Effector CD4-positive, alpha-beta T cell (primary cell): ENCODE data around the gene TMC6.
"Not testable (repeated sequence)": the region's sequence is repeated elsewhere in the genome, so short reads cannot be mapped to it uniquely, and the experiment has no call there.

Experiments used
- DNase-seq: peaks from one replicate; pipeline ENCODE4 v3.0.0-alpha.2; 2020
- total RNA-seq: gene quantifications from one replicate; lab custom pipeline; 2026; lab: John Stamatoyannopoulos, UW

Gene TMC6, protein sequence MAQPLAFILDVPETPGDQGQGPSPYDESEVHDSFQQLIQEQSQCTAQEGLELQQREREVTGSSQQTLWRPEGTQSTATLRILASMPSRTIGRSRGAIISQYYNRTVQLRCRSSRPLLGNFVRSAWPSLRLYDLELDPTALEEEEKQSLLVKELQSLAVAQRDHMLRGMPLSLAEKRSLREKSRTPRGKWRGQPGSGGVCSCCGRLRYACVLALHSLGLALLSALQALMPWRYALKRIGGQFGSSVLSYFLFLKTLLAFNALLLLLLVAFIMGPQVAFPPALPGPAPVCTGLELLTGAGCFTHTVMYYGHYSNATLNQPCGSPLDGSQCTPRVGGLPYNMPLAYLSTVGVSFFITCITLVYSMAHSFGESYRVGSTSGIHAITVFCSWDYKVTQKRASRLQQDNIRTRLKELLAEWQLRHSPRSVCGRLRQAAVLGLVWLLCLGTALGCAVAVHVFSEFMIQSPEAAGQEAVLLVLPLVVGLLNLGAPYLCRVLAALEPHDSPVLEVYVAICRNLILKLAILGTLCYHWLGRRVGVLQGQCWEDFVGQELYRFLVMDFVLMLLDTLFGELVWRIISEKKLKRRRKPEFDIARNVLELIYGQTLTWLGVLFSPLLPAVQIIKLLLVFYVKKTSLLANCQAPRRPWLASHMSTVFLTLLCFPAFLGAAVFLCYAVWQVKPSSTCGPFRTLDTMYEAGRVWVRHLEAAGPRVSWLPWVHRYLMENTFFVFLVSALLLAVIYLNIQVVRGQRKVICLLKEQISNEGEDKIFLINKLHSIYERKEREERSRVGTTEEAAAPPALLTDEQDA
- 630 reads per million, percentile 98 among the genes with 10 or more reads in this experiment for total RNA-seq

DNA sequence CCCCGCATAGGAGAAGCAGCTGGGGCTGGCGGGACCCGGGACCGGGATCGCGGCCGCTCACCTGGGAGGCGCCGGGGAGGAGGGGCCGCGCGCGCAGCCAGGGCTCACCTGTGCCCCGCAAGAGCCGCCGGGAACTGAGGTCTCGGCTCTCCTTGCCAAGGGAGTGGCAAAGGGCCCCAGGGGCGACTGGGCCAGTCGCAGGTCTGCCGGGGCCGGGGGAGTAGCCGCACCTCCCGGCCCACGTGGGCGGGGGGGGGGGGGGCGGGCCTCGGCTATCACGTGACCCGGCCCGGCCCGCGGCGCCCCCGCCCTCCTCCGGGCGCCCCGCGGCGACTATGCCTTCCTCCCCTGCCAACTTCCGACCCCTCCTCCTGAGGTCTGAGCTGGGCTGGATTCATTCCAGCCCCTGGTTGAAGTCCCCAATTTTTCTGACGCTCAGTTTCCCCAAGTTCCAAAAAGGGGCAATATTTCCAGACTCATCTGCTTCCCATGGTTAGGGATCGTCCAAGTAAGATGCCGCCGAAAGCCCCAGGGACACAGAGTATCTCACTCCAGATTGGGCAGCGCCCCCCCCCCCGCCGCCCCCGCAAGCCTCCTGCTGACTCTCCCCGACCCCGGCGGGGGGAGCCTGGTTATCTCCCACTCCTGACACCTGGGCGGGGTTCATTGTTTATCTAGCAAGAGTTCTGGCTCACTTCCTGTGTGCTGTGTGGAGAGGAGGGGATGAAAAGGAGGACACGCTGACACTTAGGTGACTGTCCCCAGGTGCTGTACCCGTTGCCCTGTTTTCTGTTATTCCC lies at the start of gene TMC6:
Gene TMC6, minus strand, starts transcription at position 205 of the 800 bp plus-strand sequence. CDS start 1,923 bp downstream, outside the sequence.
- DNase-seq = peak; percentile 73

DNA sequence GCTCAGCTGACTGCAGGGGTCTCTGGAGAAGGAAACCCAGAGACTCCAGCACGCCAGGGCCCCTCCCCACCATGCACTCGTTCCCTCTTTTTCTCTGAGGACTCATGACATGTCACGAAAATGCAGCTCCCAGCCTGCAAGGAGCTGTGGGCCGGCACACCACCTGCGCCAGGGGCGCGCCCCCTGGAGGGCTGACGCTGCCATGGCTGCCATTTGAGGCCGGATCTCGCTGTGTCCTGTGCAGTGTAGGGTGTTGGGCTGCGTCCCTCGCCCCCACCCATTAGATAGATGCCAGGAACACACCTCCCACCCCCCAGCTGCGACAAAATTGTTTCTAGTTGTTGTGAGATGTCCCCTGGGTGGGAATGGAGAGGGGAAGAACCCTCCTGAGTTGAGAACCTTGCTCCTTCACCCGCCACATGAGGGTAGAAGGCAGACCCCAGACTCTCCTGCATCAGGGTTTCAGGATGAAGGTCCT lies 48.0 kb upstream of the TMC6 start:
- peak; percentile 67 for DNase-seq

DNA sequence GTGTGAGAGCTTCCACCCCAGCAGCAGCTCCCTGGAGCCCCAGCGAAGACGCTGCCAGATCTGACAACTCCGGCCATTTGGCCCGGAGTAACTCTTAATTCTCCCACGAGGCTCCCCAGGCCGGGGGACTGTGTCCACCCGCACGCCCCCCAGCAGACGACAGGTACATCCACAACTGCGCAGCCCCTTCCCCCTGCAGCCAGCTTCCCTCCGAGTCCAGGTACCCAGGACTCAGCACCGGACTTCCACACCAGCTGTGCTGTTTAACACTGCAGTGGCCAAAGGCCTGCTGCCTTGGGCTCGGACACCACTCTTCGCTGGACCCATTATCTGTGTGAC lies 47.1 kb upstream of the TMC6 start:
- no peak for DNase-seq

DNA sequence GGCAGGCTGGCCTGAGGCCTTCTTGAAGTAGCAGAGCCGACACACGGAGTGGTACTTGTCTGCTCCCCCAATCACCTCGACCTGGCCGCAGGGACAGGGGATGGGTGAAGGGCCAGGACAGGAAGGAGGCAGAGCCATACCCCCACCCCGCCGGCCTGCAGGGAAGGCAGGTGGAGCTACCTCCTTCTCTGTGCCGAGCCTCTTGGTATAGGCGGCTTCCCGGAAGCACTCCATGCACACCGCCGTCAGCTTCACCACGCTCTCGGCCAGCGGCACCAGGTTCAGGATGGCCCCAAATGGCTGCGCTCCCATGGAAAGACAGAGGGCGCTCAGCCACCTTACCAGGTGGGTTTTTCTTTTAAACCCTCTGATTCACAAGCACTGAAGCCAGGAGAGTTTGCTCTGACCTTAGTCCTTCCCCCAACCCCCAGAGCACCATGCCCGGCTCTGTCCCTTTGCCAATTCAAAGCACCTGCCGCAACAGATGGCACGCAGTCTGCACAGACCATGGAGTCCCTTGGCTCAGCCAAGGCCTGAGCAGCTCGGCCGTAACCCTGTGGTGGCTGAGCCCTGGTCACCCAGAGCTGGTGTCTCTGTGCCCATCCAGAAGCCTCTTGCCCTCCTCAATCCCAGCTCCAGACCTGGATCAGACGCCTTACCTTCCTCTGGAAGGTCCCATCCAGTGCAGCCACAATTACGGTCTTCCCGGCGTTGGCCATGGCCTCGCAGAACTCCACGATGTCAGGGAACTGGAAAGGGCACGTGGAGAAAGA lies 46.5 kb upstream of the TMC6 start:
- DNase-seq = no peak

DNA sequence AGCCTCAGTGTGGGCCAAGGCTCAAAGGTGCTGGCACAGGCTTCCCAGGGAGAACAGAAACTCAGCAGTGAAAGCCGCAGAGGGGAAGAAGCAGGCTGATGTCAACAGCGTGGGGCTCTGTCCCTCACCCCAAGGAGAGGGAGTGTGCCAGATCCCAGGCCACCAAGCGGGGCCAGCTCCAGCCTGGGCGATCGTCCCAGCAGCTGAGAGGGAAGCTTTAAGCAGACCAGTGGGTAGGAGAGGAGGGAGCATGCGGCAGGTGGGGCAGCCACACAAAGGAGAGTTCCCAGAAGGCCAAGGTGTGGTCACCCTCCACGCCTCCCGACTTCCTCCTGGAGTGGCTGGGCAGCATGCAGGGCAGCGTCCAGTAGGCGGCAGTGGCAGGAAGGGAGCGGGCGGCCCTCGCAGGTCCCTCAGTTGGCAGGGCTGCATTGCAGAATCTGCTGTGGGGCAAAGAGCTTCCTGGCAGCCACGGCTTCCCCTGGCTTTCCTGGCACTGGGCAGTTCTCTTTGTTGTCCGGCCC lies 45.9 kb upstream of the TMC6 start:
- no peak for DNase-seq

DNA sequence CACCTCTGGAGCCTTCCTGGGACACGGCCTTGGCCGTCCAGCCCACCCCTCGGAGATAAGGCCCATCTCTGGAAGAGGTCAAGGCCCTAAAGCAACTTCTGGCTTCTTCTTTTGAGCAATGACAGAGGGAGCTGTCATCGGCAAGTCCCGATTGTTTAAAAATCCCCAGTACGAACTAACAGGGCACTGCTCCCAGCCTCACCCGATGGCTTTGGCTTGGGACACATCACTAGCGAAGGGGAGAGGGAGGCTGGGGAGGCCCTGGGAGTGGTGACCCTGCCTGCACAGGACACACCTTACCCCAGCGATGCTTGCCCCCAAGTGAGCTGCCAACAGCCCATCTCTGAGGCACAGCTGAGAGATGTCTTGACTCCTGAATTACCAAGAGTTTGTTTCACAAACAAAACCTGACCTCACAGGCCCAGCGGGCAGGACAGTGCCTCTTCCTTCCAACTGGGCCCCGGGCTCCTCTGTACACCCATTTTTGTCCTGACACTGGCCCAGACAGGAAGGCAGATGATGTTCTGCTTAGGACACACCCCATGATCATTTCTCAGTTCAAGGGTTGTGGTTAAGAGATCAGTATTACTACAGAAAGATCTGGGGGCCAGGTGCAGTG lies 44.7 kb upstream of the TMC6 start:
- no peak for DNase-seq

DNA sequence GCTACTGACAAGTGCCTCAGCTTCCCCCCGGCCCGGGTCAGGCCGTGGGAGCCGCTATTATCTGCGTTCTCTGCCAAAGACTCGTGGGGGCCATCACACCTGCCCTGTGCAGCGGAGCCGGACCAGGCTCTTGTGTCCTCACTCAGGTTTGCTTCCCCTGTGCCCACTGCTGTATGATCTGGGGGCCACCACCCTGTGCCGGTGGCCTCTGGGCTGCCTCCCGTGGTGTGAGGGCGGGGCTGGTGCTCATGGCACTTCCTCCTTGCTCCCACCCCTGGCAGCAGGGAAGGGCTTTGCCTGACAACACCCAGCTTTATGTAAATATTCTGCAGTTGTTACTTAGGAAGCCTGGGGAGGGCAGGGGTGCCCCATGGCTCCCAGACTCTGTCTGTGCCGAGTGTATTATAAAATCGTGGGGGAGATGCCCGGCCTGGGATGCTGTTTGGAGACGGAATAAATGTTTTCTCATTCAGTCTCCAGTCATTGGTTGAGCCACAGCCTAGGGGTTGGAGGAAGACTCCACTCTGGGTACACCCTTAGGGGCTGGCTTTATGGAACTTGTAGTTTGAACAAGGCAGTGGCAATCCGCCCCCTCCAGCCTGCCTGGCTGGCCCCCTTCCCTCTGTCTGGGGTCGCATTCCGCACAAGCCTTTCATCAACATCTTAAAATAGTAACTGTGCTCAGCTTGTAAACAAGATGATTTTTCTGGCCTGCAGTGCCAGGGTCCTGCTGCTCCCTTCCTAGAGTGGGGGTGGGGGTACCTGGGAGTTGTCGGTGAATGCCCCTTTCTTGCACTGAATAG lies 43.9 kb upstream of the TMC6 start:
- DNase-seq = no peak

DNA sequence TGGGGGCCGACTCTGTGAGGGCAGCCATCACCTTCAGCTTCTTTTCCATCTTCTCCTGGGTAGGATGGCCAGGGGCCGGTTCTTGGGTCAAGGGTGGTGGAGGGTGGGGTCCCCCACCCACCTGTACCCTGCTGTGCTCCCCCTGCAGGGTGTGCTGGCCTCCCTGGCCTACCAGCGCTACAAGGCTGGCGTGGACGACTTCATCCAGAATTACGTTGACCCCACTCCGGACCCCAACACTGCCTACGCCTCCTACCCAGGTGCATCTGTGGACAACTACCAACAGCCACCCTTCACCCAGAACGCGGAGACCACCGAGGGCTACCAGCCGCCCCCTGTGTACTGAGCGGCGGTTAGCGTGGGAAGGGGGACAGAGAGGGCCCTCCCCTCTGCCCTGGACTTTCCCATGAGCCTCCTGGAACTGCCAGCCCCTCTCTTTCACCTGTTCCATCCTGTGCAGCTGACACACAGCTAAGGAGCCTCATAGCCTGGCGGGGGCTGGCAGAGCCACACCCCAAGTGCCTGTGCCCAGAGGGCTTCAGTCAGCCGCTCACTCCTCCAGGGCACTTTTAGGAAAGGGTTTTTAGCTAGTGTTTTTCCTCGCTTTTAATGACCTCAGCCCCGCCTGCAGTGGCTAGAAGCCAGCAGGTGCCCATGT lies 43.2 kb upstream of the TMC6 start:
- DNase-seq = not testable (repeated sequence)

DNA sequence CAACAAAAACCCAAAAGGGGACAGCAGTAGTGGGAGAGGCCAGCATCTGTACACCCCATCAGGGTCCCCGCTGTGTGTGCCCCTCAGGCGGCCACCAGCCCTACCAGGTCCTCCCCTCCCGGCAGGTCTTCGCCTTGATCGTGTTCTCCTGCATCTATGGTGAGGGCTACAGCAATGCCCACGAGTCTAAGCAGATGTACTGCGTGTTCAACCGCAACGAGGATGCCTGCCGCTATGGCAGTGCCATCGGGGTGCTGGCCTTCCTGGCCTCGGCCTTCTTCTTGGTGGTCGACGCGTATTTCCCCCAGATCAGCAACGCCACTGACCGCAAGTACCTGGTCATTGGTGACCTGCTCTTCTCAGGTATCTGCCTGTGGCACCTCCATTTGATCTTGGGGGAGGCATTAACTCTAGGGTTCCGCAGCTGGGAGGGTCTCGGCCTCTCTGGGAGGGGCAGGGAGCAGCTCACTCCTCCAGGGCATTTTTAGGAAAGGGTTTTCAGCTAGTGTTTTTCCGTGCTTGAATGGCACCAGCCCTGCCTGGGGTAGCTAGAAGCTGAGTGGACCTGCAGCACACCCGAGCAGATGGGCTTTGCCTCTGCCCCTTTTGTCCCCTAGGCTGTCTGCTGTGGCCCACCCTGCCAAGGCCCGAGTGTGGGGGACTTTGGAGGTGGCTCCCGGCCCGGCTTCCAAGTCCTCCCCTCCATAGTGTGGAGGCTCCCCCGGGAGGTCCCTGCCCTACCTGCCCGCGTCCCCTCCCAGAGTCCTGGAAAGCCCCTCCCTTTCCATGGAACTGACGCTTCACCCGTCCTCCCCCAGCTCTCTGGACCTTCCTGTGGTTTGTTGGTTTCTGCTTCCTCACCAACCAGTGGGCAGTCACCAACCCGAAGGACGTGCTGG lies 42.4 kb upstream of the TMC6 start:
- DNase-seq = no peak

DNA sequence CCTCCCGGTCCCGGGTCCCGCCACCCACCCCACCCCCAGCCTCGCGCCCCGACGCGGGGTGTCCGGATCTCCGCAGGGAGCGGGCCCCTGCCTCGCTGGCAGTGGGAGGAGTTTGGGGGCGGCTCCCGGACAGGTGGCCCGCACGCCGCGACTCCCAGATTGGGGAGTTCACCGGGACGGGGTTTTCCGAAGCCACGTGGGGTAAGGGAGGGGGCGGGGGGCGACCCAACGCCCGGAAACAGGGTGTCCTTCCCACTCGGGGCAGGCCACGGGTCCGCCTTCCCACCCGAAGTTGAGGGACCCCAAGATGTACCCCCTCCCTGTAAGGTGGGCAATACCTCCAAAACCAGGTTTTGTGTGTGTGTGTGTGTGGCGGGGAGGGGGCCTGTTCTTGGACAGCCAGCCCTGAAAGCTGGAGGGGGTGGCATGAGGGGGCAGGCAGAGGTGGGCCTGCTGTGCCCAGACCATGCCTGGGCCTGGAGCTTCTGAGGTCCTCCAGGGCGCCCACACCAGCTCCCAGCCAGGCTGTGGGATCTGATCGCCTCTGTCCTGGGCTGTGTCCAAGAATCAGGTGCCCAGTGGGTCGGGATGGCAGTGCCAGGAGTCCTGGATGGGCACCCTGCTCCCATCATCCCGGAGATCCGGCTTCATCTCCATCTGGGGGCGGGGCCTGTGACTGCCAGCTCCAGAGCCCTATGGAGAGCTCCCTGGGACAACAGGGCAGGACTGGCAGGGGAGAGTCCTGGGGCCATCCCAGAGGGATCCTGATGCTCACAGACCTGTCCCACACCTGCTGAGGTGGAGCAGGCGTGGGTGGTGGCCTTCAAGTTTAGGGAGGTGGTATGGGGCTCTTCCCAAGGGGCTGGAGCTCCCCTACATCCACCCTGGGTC lies 40.6 kb upstream of the TMC6 start:
- DNase-seq = peak; percentile 57

DNA sequence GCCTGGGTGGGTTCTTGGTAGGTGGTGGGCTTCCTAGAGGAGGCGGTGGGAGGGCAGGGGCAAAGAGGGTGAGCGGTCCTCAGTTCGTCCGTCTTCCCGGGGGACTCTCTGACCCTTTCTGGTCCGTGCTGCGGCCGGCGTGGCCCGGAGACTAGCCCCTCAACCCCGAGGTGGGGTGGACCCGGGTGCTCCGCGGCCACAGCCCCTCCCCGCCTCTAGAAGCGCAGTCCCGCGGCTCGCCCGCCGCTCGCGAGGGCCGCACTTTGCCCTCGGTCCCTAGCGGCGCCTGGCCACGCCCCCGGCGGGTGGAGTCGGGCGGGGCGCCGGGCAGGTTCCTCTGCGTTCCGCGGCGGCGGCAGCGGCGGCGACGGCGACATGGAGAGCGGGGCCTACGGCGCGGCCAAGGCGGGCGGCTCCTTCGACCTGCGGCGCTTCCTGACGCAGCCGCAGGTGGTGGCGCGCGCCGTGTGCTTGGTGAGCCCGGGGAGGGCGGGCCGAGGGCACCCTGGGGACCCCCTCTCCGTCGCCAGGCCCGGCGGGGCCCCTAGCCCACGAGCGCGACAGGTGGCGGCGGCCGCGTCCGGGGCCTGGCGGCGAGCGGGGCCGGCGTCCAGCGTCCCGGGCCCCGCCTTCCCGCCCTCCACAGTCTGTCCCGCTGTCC lies 39.8 kb upstream of the TMC6 start, which contains the start of gene SYNGR2:
Gene SYNGR2, plus strand, starts transcription at position 340 of the 661 bp plus-strand sequence. Its CDS starts 36 bp downstream, at position 376.
- DNase-seq = peak; percentile 81

DNA sequence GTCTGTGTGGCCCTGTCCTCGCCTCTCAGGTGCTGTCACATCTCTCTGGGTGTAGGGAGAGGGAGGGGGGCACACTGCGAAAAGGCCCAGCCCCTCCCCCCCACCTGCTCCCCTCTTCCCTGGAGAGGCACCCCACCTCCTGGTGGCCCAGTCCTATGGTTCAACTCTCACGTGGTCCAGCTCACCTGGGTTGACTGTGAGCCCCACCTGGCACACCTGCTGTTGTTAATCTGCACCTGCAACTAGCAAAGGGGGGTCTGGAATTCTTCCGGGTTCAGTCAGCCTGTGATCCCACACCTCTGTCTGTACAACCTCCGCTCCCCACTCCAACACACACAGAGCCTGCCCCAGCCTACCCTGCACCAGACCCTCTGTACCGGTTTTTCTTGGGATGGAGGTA lies 37.9 kb upstream of the TMC6 start:
- DNase-seq = no peak

DNA sequence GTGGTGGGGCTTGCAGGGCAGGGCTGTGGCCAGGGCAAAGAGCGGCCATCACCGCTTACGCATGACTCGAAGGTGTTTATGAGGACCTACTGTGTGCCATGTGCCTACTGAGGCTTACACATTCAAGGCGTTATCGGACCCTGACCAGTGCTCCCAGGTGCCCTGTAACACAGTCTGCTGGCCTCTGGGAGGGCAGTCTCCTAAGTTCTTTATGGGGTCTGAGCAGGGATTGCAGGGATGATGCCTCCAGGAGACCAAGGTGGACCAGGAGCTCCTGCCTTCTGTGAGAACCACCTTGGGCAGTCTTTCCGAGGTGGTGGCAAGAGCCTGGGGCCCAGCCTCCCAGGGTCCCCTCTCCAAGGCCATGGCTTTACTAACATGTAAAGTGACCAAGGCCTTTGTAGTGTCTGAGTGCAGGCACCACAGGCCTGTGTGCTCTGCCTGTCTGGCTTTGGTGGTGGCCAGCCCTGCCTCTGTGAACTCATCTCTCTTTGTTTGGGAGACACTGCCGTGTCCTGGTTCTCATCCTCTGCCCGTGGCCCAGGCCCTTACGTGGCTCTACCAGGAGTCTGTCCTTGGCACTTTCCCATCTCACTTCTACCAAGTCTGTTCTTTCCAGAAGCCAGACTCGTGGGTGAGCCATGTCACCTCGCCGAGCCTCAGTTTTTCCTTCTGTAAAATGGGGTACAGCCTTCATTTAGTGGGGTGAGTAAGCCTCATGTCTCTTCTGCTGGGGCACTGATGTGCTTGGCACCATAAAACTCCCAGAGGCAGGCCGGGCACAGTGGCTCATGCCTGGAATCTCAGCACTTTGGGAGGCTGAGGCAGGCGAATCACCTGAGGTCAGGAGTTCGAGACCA lies 36.4 kb upstream of the TMC6 start:
- no peak for DNase-seq

DNA sequence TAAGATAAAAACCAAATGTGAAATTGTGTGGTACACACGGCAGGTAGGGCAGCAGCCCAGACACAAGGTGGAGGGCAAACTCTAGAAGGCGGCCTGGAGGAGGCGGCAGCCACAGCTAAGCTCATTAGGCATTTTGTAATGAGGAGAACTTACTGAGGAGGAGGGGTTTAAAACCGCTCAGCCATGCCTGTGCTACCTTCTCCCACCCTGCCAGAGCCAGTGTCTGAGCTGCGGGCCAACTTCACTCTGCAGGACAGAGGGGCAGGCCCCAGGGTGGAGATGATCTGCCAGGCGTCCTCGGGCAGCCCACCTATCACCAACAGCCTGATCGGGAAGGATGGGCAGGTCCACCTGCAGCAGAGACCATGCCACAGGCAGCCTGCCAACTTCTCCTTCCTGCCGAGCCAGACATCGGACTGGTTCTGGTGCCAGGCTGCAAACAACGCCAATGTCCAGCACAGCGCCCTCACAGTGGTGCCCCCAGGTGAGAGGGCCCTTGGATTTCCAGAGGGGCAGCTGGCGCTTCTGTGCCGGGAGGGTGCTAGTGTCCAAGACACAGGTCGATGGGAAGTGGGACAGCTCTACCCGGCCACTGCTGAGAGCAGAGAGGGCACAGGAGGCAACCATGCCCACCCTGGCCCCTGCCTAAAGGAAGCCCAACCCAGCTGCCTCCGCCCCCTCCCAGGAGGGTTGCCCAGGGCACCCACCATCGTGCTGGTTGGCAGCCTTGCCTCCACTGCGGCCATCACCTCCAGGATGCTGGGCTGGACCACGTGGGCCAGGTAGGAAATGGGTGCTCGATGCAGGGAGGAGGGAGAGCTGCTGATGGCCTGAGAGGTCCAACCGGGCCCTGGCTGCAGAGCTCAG lies 35.6 kb upstream of the TMC6 start:
- no peak for DNase-seq

DNA sequence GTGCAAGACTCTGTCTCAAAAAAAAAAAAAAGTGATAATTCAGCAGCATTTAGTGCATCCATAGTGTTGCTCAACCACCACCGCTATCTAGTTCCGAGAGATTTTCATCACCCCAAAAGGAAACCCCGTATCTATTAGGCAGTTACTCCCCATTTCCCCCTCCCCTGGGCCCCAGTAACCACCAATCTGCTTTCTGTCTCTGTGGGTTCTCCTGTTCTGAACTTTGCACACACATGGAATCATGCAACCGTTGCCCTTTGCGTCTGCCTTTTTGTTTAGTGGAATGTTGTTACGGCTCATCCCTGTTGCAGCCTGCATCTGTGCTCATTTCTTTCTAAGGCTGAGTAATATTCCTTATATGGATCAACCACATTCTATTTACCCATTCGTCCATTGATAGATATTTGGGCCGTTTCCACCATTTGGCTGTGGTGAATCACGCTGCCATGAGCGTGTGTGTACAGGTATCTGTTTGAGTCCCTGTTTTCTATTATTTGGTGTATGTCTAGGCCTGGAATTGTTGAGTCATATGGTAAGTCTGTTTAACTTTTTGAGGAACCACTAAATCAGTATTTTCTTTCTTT lies 31.1 kb upstream of the TMC6 start:
- DNase-seq = no peak
